ENCODE measurements around the gene ABCG4.
"Not testable (repeated sequence)": the region's sequence is repeated elsewhere in the genome, so short reads cannot be mapped to it uniquely, and the experiment has no call there.

ABCG4 gene

DNA sequence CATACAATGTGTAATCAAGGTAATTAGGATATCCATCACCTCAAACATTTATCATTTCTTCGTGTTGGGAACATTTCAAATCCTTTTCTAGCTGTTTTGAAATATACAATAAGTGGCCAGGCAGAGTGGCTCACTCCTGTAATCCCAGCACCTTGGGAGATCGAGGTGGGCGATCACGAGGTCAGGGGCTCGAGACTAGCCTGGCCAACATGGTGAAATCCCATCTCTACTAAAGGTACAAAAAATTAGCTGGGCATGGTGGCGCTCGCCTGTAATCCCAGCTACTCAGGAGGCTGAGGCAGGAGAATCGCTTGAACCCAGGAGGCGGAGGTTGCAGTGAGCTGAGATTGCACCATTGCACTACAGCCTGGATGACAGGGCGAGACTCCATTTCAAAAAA is 9.6 kb upstream of the ABCG4 start:
- not testable (repeated sequence) for H3K23ac ChIP-seq (ENCODE audit: low read depth, low read length, poor library complexity); H3K27me3 ChIP-seq (ENCODE audit: control insufficient read depth in 3 of 3, insufficient read depth in 3 of 3, low read depth in 1 of 3, low read length in 3 of 3); H2BK12ac ChIP-seq (ENCODE audit: low read length); H3K4me2 ChIP-seq (ENCODE audit: insufficient read depth, low read length, poor library complexity, severe bottlenecking); H4K91ac ChIP-seq (ENCODE audit: low read depth, low read length, poor library complexity); H3K36me3 ChIP-seq (replicated peaks in 1 of 2; ENCODE audit: control insufficient read depth in 2 of 2, insufficient read depth in 2 of 2, low read length in 2 of 2); H3K18ac ChIP-seq (ENCODE audit: low read length); H2BK15ac ChIP-seq (ENCODE audit: low read length); H3K4ac ChIP-seq (ENCODE audit: low read length); H4K8ac ChIP-seq (ENCODE audit: low read depth, low read length); H3K14ac ChIP-seq (ENCODE audit: low read length); H3K4me1 ChIP-seq (ENCODE audit: control insufficient read depth in 2 of 2, insufficient read depth in 1 of 2, low read depth in 1 of 2, low read length in 2 of 2); H2BK5ac ChIP-seq (ENCODE audit: low read length); H2AK5ac ChIP-seq (ENCODE audit: low read depth, low read length); H3K9me3 ChIP-seq (replicated peaks in 1 of 2; ENCODE audit: control insufficient read depth in 2 of 2, insufficient read depth in 1 of 2, low read depth in 1 of 2, low read length in 2 of 2); DNase-seq (ENCODE audit: low spot score); H3K79me1 ChIP-seq (ENCODE audit: low read depth, low read length); H3K27ac ChIP-seq (replicated peaks; ENCODE audit: low read length); H2AFZ ChIP-seq (ENCODE audit: low read length); H2BK120ac ChIP-seq (ENCODE audit: low read depth, low read length); H3K4me3 ChIP-seq (ENCODE audit: low read length in 2 of 2); H3K9ac ChIP-seq (ENCODE audit: low read depth, low read length, poor library complexity)
- no CpG with 5 or more reads among the region's 10 CpGs for WGBS, 2 donors (ENCODE audit: extremely low coverage in 2 of 2, insufficient read length in 2 of 2, insufficient replicate concordance in 1 of 2)

DNA sequence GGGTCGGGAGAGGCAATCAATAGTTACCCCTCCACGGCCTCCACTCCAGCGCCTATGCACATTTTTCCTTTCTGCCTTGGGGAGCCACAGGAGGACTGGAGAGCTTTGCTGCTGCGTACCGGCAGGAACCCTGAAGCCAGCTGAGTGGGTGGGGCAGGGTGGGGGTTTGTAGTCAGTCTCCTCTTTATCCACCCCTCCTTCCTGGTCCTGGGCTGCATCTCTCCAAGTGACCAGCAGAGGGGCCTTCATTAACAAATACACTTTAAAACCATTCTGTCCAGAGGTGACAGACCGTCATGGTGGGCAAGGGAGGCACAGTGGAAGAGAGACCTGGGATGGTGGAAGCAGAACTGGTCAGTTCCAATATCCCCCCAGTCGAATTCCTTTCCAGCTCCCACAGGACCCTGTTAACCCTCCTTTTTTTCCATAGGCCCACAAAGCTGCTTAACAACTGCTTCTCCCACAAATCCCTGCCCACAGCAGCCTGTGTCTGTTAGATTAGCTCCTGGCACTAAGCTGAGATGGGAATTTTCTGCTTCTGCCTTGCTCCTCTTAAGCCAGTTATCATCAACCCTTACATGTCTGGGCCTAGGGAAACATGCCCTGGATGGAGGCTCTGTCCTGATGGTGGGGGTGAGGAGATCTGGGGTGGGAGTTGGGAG is 3.9 kb upstream of the ABCG4 start:
- Histone ChIP-seq H2BK5ac (ENCODE audit: low read length) (no peak overlapping the region), H3K27me3 (ENCODE audit: control insufficient read depth in 3 of 3, insufficient read depth in 3 of 3, low read depth in 1 of 3, low read length in 3 of 3) (peaks cover under 1 to 44% (median 24%) of the 10 kb centered on the region in 3 experiments), H3K4me3 (ENCODE audit: low read length in 2 of 2) (no peak overlapping the region), H3K23ac (ENCODE audit: low read depth, low read length, poor library complexity) (no peak overlapping the region), H3K27ac (replicated peaks; ENCODE audit: low read length) (no peak overlapping the region), H3K4me1 (ENCODE audit: control insufficient read depth in 2 of 2, insufficient read depth in 1 of 2, low read depth in 1 of 2, low read length in 2 of 2) (peaks cover 3 to 11% of the 10 kb centered on the region in 2 donors), H2AFZ (ENCODE audit: low read length) (peak overlapping the region; percentile 75), H3K36me3 (replicated peaks in 1 of 2; ENCODE audit: control insufficient read depth in 2 of 2, insufficient read depth in 2 of 2, low read length in 2 of 2) (no peaks in the 10 kb centered on the region), H3K79me1 (ENCODE audit: low read depth, low read length) (no peaks in the 10 kb centered on the region), H2AK5ac (ENCODE audit: low read depth, low read length) (no peak overlapping the region), H4K91ac (ENCODE audit: low read depth, low read length, poor library complexity) (no peak overlapping the region), H3K18ac (ENCODE audit: low read length) (no peak overlapping the region), H4K8ac (ENCODE audit: low read depth, low read length) (no peak overlapping the region), H2BK120ac (ENCODE audit: low read depth, low read length) (no peak overlapping the region), H3K9me3 (replicated peaks in 1 of 2; ENCODE audit: control insufficient read depth in 2 of 2, insufficient read depth in 1 of 2, low read depth in 1 of 2, low read length in 2 of 2) (no peaks in the 10 kb centered on the region), H3K14ac (ENCODE audit: low read length) (no peak overlapping the region), H2BK12ac (ENCODE audit: low read length) (no peak overlapping the region), H3K4me2 (ENCODE audit: insufficient read depth, low read length, poor library complexity, severe bottlenecking) (no peak overlapping the region), H3K4ac (ENCODE audit: low read length) (no peak overlapping the region), H2BK15ac (ENCODE audit: low read length) (no peak overlapping the region), H3K9ac (ENCODE audit: low read depth, low read length, poor library complexity) (no peak overlapping the region)
- WGBS, 2 donors (ENCODE audit: extremely low coverage in 2 of 2, insufficient read length in 2 of 2, insufficient replicate concordance in 1 of 2): no CpG with 5 or more reads among the region's 7 CpGs
- peak; percentile 61 for DNase-seq (ENCODE audit: low spot score)

DNA sequence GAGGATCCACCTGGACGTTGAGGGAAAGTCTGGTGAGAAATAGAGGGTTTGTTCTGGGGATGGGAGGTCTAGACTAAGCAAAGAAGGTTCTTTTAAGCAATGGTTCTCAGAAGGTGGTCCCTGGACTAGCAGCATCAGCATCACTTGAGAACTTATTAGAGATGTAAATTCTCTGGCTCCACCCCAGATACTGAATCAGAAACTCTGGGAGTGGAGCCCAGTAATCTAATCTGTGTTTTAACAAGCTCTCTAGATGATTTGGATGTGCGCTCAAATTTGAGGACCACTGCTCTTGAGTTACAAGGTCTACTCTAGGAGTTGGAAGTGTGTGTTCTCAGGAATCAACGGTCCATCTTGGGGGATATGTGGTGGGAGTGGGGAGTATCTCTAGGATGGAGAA is 3.3 kb upstream of the ABCG4 start:
- H3K23ac ChIP-seq (ENCODE audit: low read depth, low read length, poor library complexity): no peak overlapping the region
- H4K8ac ChIP-seq (ENCODE audit: low read depth, low read length): no peak overlapping the region
- H3K4me3 ChIP-seq (ENCODE audit: low read length in 2 of 2): no peak overlapping the region
- H2AK5ac ChIP-seq (ENCODE audit: low read depth, low read length): no peak overlapping the region
- no peak overlapping the region for H4K91ac ChIP-seq (ENCODE audit: low read depth, low read length, poor library complexity)
- H3K4me1 ChIP-seq (ENCODE audit: control insufficient read depth in 2 of 2, insufficient read depth in 1 of 2, low read depth in 1 of 2, low read length in 2 of 2): peaks cover 3 to 12% of the 10 kb centered on the region in 2 donors
- no peaks in the 10 kb centered on the region for H3K79me1 ChIP-seq (ENCODE audit: low read depth, low read length)
- no peak overlapping the region for H2BK15ac ChIP-seq (ENCODE audit: low read length)
- no peak overlapping the region for H2BK5ac ChIP-seq (ENCODE audit: low read length)
- no peak overlapping the region for H3K4me2 ChIP-seq (ENCODE audit: insufficient read depth, low read length, poor library complexity, severe bottlenecking)
- peaks cover 3 to 50% (median 29%) of the 10 kb centered on the region in 3 experiments for H3K27me3 ChIP-seq (ENCODE audit: control insufficient read depth in 3 of 3, insufficient read depth in 3 of 3, low read depth in 1 of 3, low read length in 3 of 3)
- H3K18ac ChIP-seq (ENCODE audit: low read length): no peak overlapping the region
- DNase-seq (ENCODE audit: low spot score): no peak
- no peak overlapping the region for H3K4ac ChIP-seq (ENCODE audit: low read length)
- no peaks in the 10 kb centered on the region for H3K36me3 ChIP-seq (replicated peaks in 1 of 2; ENCODE audit: control insufficient read depth in 2 of 2, insufficient read depth in 2 of 2, low read length in 2 of 2)
- no peak overlapping the region for H3K27ac ChIP-seq (replicated peaks; ENCODE audit: low read length)
- H2BK120ac ChIP-seq (ENCODE audit: low read depth, low read length): no peak overlapping the region
- H3K14ac ChIP-seq (ENCODE audit: low read length): no peak overlapping the region
- peak overlapping the region; percentile 75 for H2AFZ ChIP-seq (ENCODE audit: low read length)
- no peak overlapping the region for H2BK12ac ChIP-seq (ENCODE audit: low read length)
- H3K9ac ChIP-seq (ENCODE audit: low read depth, low read length, poor library complexity): no peak overlapping the region
- no CpG with 5 or more reads among the region's 3 CpGs for WGBS, 2 donors (ENCODE audit: extremely low coverage in 2 of 2, insufficient read length in 2 of 2, insufficient replicate concordance in 1 of 2)
- H3K9me3 ChIP-seq (replicated peaks in 1 of 2; ENCODE audit: control insufficient read depth in 2 of 2, insufficient read depth in 1 of 2, low read depth in 1 of 2, low read length in 2 of 2): no peaks in the 10 kb centered on the region

GRCh38 chr11:119147604-119148333 is 1.1 kb upstream of the ABCG4 start:
- H3K4ac ChIP-seq (ENCODE audit: low read length): no peak overlapping the region
- H3K9ac ChIP-seq (ENCODE audit: low read depth, low read length, poor library complexity): no peak overlapping the region
- no peak overlapping the region for H3K18ac ChIP-seq (ENCODE audit: low read length)
- H3K9me3 ChIP-seq (replicated peaks in 1 of 2; ENCODE audit: control insufficient read depth in 2 of 2, insufficient read depth in 1 of 2, low read depth in 1 of 2, low read length in 2 of 2): no peaks in the 10 kb centered on the region
- no peak overlapping the region for H4K91ac ChIP-seq (ENCODE audit: low read depth, low read length, poor library complexity)
- WGBS, 2 donors (ENCODE audit: extremely low coverage in 2 of 2, insufficient read length in 2 of 2, insufficient replicate concordance in 1 of 2): no CpG with 5 or more reads among the region's 6 CpGs
- peaks cover 3 to 71% (median 44%) of the 10 kb centered on the region in 3 experiments for H3K27me3 ChIP-seq (ENCODE audit: control insufficient read depth in 3 of 3, insufficient read depth in 3 of 3, low read depth in 1 of 3, low read length in 3 of 3)
- H3K4me3 ChIP-seq (ENCODE audit: low read length in 2 of 2): no peak overlapping the region
- H2AFZ ChIP-seq (ENCODE audit: low read length): peak overlapping the region; percentile 96
- no peak for DNase-seq (ENCODE audit: low spot score)
- H3K36me3 ChIP-seq (replicated peaks in 1 of 2; ENCODE audit: control insufficient read depth in 2 of 2, insufficient read depth in 2 of 2, low read length in 2 of 2): no peaks in the 10 kb centered on the region
- no peak overlapping the region for H3K14ac ChIP-seq (ENCODE audit: low read length)
- no peak overlapping the region for H4K8ac ChIP-seq (ENCODE audit: low read depth, low read length)
- H2BK5ac ChIP-seq (ENCODE audit: low read length): no peak overlapping the region
- H2BK12ac ChIP-seq (ENCODE audit: low read length): no peak overlapping the region
- H3K4me2 ChIP-seq (ENCODE audit: insufficient read depth, low read length, poor library complexity, severe bottlenecking): no peak overlapping the region
- no peak overlapping the region for H3K27ac ChIP-seq (replicated peaks; ENCODE audit: low read length)
- peaks cover 3 to 12% of the 10 kb centered on the region in 2 donors for H3K4me1 ChIP-seq (ENCODE audit: control insufficient read depth in 2 of 2, insufficient read depth in 1 of 2, low read depth in 1 of 2, low read length in 2 of 2)
- H2BK15ac ChIP-seq (ENCODE audit: low read length): no peak overlapping the region
- no peaks in the 10 kb centered on the region for H3K79me1 ChIP-seq (ENCODE audit: low read depth, low read length)
- H2AK5ac ChIP-seq (ENCODE audit: low read depth, low read length): no peak overlapping the region
- H3K23ac ChIP-seq (ENCODE audit: low read depth, low read length, poor library complexity): no peak overlapping the region
- H2BK120ac ChIP-seq (ENCODE audit: low read depth, low read length): no peak overlapping the region
